NT2/D1 (cell line): Measurements from ENCODE around the gene TMEM132D.

Experiments
- SUZ12 ChIP-seq: IDR thresholded peaks from 2 replicates; pipeline ENCODE4 v1.6.1; 2011; ENCODE audit not compliant: insufficient read length, insufficient read depth; ENCODE audit errors: extremely low read depth
- YY1 ChIP-seq: IDR thresholded peaks from 2 replicates; pipeline ENCODE4 v1.6.1; 2011; ENCODE audit not compliant: insufficient read length, insufficient read depth
- ZNF274 ChIP-seq: IDR thresholded peaks from 2 replicates; pipeline ENCODE4 v1.6.1; 2011; ENCODE audit warnings: mild to moderate bottlenecking, low read depth, low read length

GRCh38 chr12:129207084-129207483 lies 696.7 kb downstream of the TMEM132D start:
- TF ChIP-seq YY1 = no peak
- no peak for TF ChIP-seq ZNF274
- TF ChIP-seq SUZ12 = no peak
